Gastrocnemius medialis (tissue), 4 donors: ENCODE measurements around the gene MAP3K5.

Experiments
- CTCF ChIP-seq, 5 experiments: fragments of 450-650 bp in 3 of 5; fragments of 200-600 bp in 2 of 5; sonication (generic) in 2 of 5; IDR thresholded peaks in 4 of 5; conservative IDR thresholded peaks in 1 of 5; 1 replicate in 4 of 5; 2 replicates in 1 of 5; pipeline ENCODE4 v1.5.1; 2016 to 2019; ENCODE audit warnings: antibody characterized with exemption in 5 of 5, mild to moderate bottlenecking in 3 of 5, moderate library complexity in 3 of 5
- POLR2A ChIP-seq, 2 donors: fragments of 450-650 bp; IDR thresholded peaks; one replicate each; pipeline ENCODE4 v1.6.1; 2017; ENCODE audit warnings: antibody characterized with exemption in 2 of 2, mild to moderate bottlenecking in 2 of 2, moderate library complexity in 2 of 2

- TF ChIP-seq CTCF (IDR thresholded peaks at IDR 0.05 in 4 of 5, conservative IDR thresholded peaks at IDR 0.05 in 1 of 5): no peak
- TF ChIP-seq POLR2A (IDR thresholded peaks at IDR 0.05): no peak
These were observed 52.8 kb downstream of the MAP3K5 start for GRCh38 chr6:136739501-136739900.
